Muscle layer of duodenum (tissue), 2 donors: ENCODE results near the gene RBM26.

Experiments used
- H3K27ac ChIP-seq: one replicate; pipeline ENCODE4 v1.7.0; 2013; ENCODE audit warnings: mild to moderate bottlenecking, low read length
- H3K27me3 ChIP-seq: one replicate; pipeline ENCODE4 v1.7.0; 2013; ENCODE audit warnings: low read depth, mild to moderate bottlenecking, control low read depth, low read length
- H3K36me3 ChIP-seq, 2 donors: one replicate each; pipeline ENCODE4 v1.7.0; 2013; ENCODE audit warnings: low read length in 2 of 2, control low read depth in 1 of 2, mild to moderate bottlenecking in 1 of 2; ENCODE audit not compliant: insufficient read depth in 2 of 2, control insufficient read depth in 1 of 2
- H3K4me1 ChIP-seq, 2 donors: one replicate each; pipeline ENCODE4 v1.7.0; 2013; ENCODE audit warnings: low read length in 2 of 2, mild to moderate bottlenecking in 2 of 2, control low read depth in 1 of 2, moderate library complexity in 1 of 2; ENCODE audit not compliant: insufficient read depth in 2 of 2, control insufficient read depth in 1 of 2
- H3K4me3 ChIP-seq, 2 donors: one replicate each; pipeline ENCODE4 v1.7.0; 2013; ENCODE audit warnings: low read length in 2 of 2, low read depth in 1 of 2, mild to moderate bottlenecking in 1 of 2
- H3K9me3 ChIP-seq, 2 donors: one replicate each; pipeline ENCODE4 v1.7.0; 2013; ENCODE audit warnings: low read length in 2 of 2, control low read depth in 1 of 2, mild to moderate bottlenecking in 1 of 2; ENCODE audit not compliant: control insufficient read depth in 1 of 2
- donor health status: healthy.

The RBM26 gene

DNA sequence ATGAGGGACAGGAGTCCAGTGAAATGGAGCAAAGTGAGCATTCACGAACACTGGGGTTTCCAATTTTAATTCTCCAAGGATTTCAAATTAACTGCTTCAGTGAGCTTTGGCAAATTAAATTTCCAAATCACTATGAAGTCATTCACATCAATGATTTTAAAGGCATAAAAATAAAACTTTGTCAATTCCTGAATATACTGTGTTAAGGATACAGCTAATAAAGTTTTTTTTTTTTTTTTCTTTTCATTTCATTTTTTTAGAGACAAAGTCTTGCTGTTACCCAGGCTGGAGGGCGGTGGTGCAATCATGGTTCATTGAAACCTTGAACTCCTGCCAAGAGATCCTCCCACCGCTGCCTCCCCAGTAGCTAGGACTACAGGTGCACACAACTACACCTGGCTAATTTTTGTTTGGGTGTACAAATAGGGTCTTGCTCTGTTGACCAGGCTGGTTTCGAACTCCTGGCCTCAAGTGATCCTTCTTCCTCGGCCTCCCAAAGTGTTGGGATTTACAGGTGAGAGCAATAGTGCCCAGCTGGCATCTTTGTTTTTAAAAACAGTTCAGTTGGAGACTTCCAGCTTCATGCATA, 21.9 kb downstream of the RBM26 start:
- H3K4me3 ChIP-seq: no peak overlapping the region
- peaks cover 0 to 7% of the 10 kb centered on the region in 2 donors for H3K4me1 ChIP-seq
- no peak overlapping the region for H3K27ac ChIP-seq
- H3K27me3 ChIP-seq: no peaks in the 10 kb centered on the region
- no peaks in the 10 kb centered on the region for H3K36me3 ChIP-seq
- no peaks in the 10 kb centered on the region for H3K9me3 ChIP-seq

DNA sequence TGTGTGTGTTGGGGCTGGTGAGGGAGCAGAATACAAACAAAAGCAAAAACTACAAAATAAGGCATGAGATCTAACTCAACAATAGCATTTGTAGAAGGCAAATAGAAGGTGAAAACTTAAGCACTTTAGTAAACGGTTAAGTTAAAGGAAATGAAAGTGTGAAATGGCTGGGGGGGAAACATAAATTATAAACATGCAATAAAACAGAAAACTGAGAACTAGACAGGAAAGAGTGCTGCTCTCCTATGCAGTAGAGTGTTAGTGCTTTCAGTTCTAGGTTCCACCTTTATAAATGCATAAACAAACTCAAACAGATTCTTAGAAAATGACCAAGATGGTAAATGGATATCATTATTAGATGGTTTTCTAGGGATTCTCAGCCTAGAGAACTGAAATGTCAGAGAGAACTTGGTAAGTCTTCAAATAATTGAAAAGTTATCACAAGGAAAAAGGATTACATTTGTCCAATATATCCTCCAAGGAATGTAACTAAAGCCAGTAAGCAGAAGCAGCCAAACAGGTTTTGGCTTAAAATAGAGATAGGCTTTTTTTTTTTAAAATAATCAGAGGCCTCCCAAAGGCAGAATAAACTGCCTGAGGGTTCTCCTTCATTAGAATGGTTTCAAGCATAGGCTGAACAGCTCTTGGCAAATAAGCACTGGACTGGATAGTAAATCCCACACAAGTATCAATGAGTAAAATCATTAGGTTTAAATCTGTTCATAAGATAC, 23.3 kb downstream of the RBM26 start:
- H3K27me3 ChIP-seq: no peaks in the 10 kb centered on the region
- H3K36me3 ChIP-seq: peaks cover 0 to 4% of the 10 kb centered on the region in 2 donors
- H3K4me3 ChIP-seq: no peak overlapping the region
- no peaks in the 10 kb centered on the region for H3K9me3 ChIP-seq
- H3K27ac ChIP-seq: no peak overlapping the region
- H3K4me1 ChIP-seq: peaks cover 0 to 7% of the 10 kb centered on the region in 2 donors

DNA sequence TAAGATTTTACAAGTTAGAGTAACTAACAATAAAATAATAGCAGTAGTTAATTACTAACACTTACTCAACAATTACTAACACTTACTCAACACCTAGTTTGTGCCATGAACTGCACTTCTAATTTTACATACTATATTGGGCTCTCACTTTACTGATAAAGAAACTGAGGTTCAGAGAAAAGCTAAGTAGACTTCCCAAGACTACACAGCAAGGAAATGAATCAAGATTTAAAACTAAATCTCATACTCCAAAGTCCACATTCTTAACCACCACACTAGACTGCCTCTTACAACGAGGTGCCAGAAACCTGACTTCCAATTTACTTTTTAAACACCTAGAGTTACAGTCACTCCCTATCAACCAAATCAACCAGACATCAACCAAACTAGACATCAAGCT, 25.1 kb downstream of the RBM26 start:
- H3K9me3 ChIP-seq: no peaks in the 10 kb centered on the region
- peaks cover 0 to 4% of the 10 kb centered on the region in 2 donors for H3K4me1 ChIP-seq
- no peak overlapping the region for H3K27ac ChIP-seq
- H3K27me3 ChIP-seq: no peaks in the 10 kb centered on the region
- H3K36me3 ChIP-seq: peaks cover 15 to 21% of the 10 kb centered on the region in 2 donors
- no peak overlapping the region for H3K4me3 ChIP-seq

DNA sequence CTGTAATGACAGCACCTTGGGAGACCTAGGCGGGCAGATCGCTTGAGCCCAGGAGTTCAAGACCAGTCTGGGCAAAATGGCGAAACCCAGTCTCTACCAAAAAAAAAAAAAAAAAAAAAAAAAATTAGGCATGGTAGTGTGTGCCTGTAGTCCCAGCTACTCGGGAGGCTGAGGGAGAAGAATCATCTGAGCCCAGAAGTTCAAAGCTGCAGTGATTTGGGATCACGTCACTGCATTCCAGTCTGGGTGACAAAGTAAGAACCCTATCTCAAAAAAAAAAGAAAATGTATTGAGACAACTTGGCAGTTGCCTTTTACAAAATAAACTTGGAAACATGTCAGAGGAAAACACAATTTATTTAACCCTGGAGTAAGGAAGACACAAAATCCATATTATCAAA, 26.8 kb downstream of the RBM26 start:
- Histone ChIP-seq H3K9me3 (no peaks in the 10 kb centered on the region), H3K4me3 (no peak overlapping the region), H3K27ac (no peak overlapping the region), H3K36me3 (peaks cover 21 to 32% of the 10 kb centered on the region in 2 donors), H3K4me1 (no peaks in the 10 kb centered on the region), H3K27me3 (no peaks in the 10 kb centered on the region)

DNA sequence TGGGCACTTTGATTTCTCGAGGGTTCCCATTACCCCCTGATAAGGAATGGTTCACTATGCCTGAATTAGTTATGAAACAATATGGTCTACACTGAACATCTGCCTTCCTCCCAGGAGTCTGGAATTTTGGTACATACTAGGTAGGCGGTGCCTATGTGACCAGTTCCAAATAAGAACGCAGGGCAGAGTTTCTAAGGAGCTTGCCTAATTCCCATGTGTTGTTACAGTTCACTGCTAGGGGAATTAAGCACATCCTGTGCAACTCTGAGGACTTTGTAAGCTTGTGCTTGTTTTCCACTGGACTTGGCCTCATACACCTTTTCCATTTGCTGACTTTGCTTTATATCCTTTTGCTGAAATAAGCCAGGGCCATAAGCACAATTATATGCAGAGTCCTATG, 29.2 kb downstream of the RBM26 start:
- Histone ChIP-seq H3K4me1 (no peaks in the 10 kb centered on the region), H3K27me3 (no peaks in the 10 kb centered on the region), H3K4me3 (no peak overlapping the region), H3K9me3 (no peaks in the 10 kb centered on the region), H3K36me3 (peaks cover 21 to 37% of the 10 kb centered on the region in 2 donors), H3K27ac (no peak overlapping the region)

DNA sequence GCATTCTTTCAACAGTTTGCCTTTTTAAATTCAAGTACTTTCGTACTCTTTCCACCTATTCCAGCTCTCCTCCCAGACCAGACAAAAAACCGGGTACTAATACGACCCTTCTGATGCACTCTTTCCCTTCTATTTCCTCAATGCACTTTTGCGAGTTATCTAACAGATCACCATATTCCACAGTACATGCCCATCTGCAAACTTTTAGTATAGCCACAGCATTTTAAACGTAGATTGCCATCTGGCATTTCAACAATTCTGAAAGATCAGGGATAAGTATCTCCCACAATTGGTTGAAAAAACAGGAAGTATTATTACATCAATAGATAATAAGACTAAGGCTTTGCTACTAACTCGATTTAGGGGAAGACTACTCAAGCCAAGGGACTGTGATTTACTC, 31.5 kb downstream of the RBM26 start:
- no peak overlapping the region for H3K4me3 ChIP-seq
- peaks cover 31 to 57% of the 10 kb centered on the region in 2 donors for H3K36me3 ChIP-seq
- H3K9me3 ChIP-seq: no peaks in the 10 kb centered on the region
- H3K27ac ChIP-seq: no peak overlapping the region
- H3K4me1 ChIP-seq: no peaks in the 10 kb centered on the region
- no peaks in the 10 kb centered on the region for H3K27me3 ChIP-seq

DNA sequence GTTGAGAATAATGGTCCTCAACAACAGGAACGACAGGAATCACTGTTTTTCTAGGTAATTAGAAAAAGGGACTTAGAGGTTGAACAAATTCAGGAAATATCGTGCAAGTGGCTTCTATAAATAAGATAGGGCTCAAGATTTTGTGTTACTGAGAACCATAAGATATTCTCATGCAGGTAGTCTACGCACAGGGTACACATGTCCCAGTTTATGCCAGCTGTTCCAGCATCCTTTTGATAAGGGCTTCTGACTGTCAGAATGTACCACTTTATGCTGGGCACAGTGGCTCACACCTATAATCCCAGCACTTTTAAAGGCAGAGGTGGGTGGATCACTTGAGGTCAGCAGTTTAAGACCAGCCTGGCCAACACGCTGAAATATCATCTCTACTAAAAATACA, 32.1 kb downstream of the RBM26 start:
- Histone ChIP-seq H3K4me1 (no peaks in the 10 kb centered on the region), H3K36me3 (peaks cover 35 to 61% of the 10 kb centered on the region in 2 donors), H3K27ac (no peak overlapping the region), H3K27me3 (no peaks in the 10 kb centered on the region), H3K4me3 (no peak overlapping the region), H3K9me3 (no peaks in the 10 kb centered on the region)

DNA sequence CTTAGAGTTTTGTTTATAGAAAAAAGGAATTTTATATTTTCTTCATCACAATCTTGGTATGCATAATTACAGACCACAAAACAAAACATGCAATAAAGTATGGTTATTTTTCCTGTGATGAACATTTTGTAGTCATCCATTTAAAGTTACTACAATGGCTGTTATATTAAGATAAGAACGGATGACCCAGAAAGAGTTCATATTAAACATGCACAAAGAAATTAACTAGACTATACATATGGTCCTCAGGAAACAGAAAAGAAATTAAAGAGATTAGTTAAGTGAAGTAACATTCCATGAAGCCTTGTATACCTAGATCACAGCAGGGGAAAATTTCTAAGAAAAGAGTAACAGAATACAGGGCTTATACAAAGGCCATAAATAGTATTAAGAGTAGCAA, 36.8 kb downstream of the RBM26 start:
- Histone ChIP-seq H3K4me3 (no peak overlapping the region), H3K9me3 (no peaks in the 10 kb centered on the region), H3K36me3 (peaks cover 33 to 59% of the 10 kb centered on the region in 2 donors), H3K27me3 (no peaks in the 10 kb centered on the region), H3K27ac (no peak overlapping the region), H3K4me1 (no peaks in the 10 kb centered on the region)

DNA sequence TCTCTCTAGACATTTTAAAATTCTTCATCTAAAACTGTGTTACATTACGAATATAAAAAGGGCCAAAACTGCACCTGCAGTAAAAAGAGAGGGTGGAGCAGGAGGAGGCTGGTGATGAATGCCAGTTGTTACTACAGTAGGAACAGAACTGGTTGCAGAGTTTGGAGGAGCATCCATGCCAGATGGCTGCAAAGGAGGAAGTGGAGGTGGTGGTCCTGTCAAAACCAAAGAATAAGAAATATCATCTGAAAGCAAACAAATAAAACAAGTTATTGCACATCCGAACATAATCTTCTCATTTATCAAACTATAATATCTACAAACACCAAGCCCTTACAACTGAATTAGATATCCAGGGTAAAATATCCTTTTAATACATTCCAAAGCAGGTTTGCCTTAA, 40.1 kb downstream of the RBM26 start:
- no peaks in the 10 kb centered on the region for H3K4me1 ChIP-seq
- no peaks in the 10 kb centered on the region for H3K9me3 ChIP-seq
- no peaks in the 10 kb centered on the region for H3K27me3 ChIP-seq
- H3K27ac ChIP-seq: no peak overlapping the region
- H3K36me3 ChIP-seq: peaks cover 43 to 55% of the 10 kb centered on the region in 2 donors
- H3K4me3 ChIP-seq: no peak overlapping the region

DNA sequence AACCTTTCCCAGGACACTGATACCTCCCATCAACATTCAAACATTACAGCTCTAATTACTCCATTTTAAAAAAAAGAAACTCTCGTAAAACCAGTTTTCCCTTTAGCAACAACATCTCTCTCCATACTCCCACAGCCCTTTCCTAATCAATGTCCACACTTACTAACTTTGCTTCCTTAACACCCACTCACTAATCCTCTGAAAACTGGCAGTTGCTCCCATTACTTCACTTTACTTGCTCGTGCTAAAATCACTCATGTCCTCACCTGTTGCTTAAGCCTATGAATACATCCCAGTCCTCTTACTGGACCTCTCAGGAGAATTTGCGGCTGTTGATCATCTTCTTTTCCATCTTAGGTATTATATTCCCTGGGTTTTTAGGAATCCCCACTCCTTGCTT, 44.8 kb downstream of the RBM26 start:
- H3K4me1 ChIP-seq: no peaks in the 10 kb centered on the region
- peaks cover 43 to 44% of the 10 kb centered on the region in 2 donors for H3K36me3 ChIP-seq
- no peak overlapping the region for H3K4me3 ChIP-seq
- no peak overlapping the region for H3K27ac ChIP-seq
- H3K9me3 ChIP-seq: no peaks in the 10 kb centered on the region
- H3K27me3 ChIP-seq: no peaks in the 10 kb centered on the region

DNA sequence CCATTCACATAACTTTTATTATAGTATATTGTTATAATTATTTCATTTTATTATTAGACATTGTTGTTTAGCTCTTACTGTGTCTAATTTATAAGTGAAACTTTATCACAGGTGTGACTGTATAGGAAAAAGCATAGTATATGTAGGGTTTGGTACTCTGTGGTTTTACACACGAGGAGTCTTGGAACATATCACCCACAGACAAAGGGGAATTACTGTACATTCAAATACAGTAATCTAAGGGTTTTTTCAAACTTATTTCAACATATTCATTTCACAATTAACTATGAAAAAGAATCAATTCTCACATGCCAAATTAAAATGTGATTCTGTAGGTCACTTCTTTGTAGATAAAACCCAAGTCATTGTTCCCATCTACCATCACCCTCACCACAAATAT, 46.0 kb downstream of the RBM26 start:
- Histone ChIP-seq H3K27me3 (no peaks in the 10 kb centered on the region), H3K4me3 (no peak overlapping the region), H3K27ac (no peak overlapping the region), H3K36me3 (peaks cover 38% of the 10 kb centered on the region in 2 donors), H3K4me1 (no peaks in the 10 kb centered on the region), H3K9me3 (no peaks in the 10 kb centered on the region)

DNA sequence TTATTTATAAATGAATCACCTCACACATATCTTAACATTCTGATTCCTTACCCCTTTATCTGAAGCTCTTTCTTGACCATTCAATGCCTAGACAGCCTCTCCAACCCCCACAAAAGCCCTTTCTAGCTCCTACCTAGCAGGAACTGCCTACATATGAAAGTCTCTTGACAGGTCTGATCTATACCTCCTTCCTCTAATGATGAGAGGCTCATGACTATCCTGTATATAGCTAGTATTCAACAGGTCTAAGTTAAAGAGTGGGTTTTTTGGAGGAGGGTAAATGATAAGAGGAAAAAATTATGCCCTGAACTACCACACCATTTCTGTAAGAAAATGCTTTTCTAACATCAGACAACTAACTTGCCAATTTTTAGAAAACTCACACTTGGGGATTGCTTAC, 47.0 kb downstream of the RBM26 start:
- no peaks in the 10 kb centered on the region for H3K4me1 ChIP-seq
- H3K27ac ChIP-seq: no peak overlapping the region
- peaks cover 39 to 42% of the 10 kb centered on the region in 2 donors for H3K36me3 ChIP-seq
- H3K9me3 ChIP-seq: no peaks in the 10 kb centered on the region
- H3K4me3 ChIP-seq: no peak overlapping the region
- H3K27me3 ChIP-seq: no peaks in the 10 kb centered on the region
